ENCODE measurements around the gene LANCL3. TPM values are rescaled to one million over a fixed set of nuclear protein-coding genes. Genes with fewer than 3 reads are reported as not detected.

Gene LANCL3
- total and polyA plus RNA-seq, 2 experiments from 2014 or later = 0.28 to 0.87 TPM

DNA sequence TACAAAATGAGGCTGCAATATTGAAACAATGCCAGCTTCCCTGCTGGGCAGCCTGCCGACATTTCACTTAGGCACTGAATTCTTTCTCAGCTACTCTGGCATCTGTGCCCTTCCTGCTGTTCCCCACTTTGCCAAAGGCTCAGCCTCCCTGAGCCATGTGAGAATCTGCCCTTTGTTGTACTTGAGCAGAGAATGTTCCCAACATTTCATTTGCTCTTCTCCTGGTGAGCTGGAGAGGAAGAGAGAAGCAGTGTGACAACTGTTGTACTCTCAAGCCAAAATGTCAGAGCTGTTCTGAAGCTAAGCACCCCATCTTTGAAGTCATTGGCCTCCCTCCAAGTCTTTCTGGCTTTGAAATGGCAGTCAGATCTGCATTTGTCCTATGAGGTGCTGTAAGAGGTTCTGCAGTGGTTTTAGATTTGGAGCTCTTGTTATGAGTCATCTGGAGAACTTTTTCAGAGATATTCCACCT lies 32.5 kb downstream of the LANCL3 start:
- Histone ChIP-seq H4K20me1 (ENCODE audit: insufficient read depth, poor library complexity, severe bottlenecking) (no peaks in the 10 kb centered on the region), H3K4me2 (no peak overlapping the region), H3K36me3 (replicated peaks; ENCODE audit: insufficient read depth, low read depth) (no peaks in the 10 kb centered on the region), H3K79me2 (no peaks in the 10 kb centered on the region), H3K27ac (no peak overlapping the region), H3K9me2 (replicated peaks; ENCODE audit: insufficient read depth) (no peaks in the 10 kb centered on the region), H3K9me3 (ENCODE audit: low read depth) (no peaks in the 10 kb centered on the region), H3K4me3 (no peak overlapping the region), H3K27me3 (no peaks in the 10 kb centered on the region), H2AFZ (no peak overlapping the region), H3K4me1 (ENCODE audit: insufficient read depth) (no peaks in the 10 kb centered on the region)
- no peak for TF ChIP-seq EZH2phosphoT487 (IDR thresholded peaks at IDR 0.05; ENCODE audit: low read depth, severe bottlenecking, unreplicated experiment)
- no peak for TF ChIP-seq EZH2 (IDR thresholded peaks at IDR 0.05; ENCODE audit: borderline replicate concordance)
- TF ChIP-seq, protein P1, sequence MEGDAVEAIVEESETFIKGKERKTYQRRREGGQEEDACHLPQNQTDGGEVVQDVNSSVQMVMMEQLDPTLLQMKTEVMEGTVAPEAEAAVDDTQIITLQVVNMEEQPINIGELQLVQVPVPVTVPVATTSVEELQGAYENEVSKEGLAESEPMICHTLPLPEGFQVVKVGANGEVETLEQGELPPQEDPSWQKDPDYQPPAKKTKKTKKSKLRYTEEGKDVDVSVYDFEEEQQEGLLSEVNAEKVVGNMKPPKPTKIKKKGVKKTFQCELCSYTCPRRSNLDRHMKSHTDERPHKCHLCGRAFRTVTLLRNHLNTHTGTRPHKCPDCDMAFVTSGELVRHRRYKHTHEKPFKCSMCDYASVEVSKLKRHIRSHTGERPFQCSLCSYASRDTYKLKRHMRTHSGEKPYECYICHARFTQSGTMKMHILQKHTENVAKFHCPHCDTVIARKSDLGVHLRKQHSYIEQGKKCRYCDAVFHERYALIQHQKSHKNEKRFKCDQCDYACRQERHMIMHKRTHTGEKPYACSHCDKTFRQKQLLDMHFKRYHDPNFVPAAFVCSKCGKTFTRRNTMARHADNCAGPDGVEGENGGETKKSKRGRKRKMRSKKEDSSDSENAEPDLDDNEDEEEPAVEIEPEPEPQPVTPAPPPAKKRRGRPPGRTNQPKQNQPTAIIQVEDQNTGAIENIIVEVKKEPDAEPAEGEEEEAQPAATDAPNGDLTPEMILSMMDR (IDR thresholded peaks at IDR 0.05; ENCODE audit: poor library complexity) = no peak
- 85% methylated on average over 1 of the region's 1 CpG for WGBS (ENCODE audit: low lambda C conversion rate, missing lambda C conversion rate)
- DNase-seq (ENCODE audit: low spot score) = no peak

DNA sequence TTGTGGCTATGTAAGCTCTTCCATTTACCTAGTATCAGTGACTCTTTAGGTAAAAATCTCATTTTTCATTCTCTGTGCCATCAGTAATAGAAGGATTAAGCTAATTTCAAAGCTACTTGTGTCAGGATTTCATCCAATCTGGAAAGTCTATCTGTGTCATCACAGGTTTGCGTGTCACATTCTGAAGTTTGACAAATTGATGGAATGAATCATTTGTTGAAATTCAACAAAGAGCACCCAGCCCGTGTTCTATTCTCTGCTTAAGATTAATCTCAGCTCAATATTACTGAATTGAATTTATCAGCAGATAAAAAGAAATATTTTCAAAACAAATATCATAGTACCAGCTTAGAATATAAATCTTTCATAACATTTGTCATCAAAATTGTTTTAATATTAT lies 35.8 kb downstream of the LANCL3 start:
- no peak for TF ChIP-seq EZH2 (IDR thresholded peaks at IDR 0.05; ENCODE audit: borderline replicate concordance)
- TF ChIP-seq, protein P1 (IDR thresholded peaks at IDR 0.05; ENCODE audit: poor library complexity) = no peak
- no peak for TF ChIP-seq EZH2phosphoT487 (IDR thresholded peaks at IDR 0.05; ENCODE audit: low read depth, severe bottlenecking, unreplicated experiment)
- no peaks in the 10 kb centered on the region for H3K4me1 ChIP-seq (ENCODE audit: insufficient read depth)
- H3K9me2 ChIP-seq (replicated peaks; ENCODE audit: insufficient read depth) = no peaks in the 10 kb centered on the region
- no peaks in the 10 kb centered on the region for H3K27me3 ChIP-seq
- no peak for DNase-seq (ENCODE audit: low spot score)
- no peak overlapping the region for H3K4me3 ChIP-seq
- H3K9me3 ChIP-seq (ENCODE audit: low read depth) = no peaks in the 10 kb centered on the region
- 61% methylated on average over 2 of the region's 2 CpGs for WGBS (ENCODE audit: low lambda C conversion rate, missing lambda C conversion rate)
- no peaks in the 10 kb centered on the region for H3K79me2 ChIP-seq
- H3K4me2 ChIP-seq = no peak overlapping the region
- no peaks in the 10 kb centered on the region for H3K36me3 ChIP-seq (replicated peaks; ENCODE audit: insufficient read depth, low read depth)
- no peak overlapping the region for H3K27ac ChIP-seq
- no peaks in the 10 kb centered on the region for H4K20me1 ChIP-seq (ENCODE audit: insufficient read depth, poor library complexity, severe bottlenecking)
- H2AFZ ChIP-seq = no peak overlapping the region

DNA sequence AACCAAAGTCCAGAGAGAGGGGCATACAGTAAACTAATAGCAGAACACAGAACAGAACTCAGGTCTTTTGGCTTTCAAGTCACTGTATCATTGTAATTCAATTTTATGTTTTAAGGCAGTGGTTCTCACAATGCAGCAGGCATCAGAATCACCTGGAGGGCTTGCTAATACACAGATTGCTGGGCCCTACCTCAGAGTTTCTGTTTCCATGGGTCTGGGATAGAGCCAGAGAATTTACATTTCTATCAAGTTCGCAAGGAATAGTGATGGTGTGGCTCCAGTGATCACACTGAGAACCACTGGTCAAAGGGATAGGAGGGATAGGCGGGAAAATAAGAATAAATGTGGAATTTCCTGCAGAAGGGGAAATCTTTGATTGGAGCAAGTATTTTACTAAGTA lies 36.7 kb downstream of the LANCL3 start:
- no peak overlapping the region for H3K4me3 ChIP-seq
- no peaks in the 10 kb centered on the region for H3K27me3 ChIP-seq
- no peaks in the 10 kb centered on the region for H3K9me3 ChIP-seq (ENCODE audit: low read depth)
- no peaks in the 10 kb centered on the region for H3K9me2 ChIP-seq (replicated peaks; ENCODE audit: insufficient read depth)
- H2AFZ ChIP-seq = no peak overlapping the region
- WGBS (ENCODE audit: low lambda C conversion rate, missing lambda C conversion rate) = 40% methylated on average over 2 of the region's 2 CpGs
- no peak overlapping the region for H3K27ac ChIP-seq
- no peaks in the 10 kb centered on the region for H3K4me1 ChIP-seq (ENCODE audit: insufficient read depth)
- TF ChIP-seq EZH2 (IDR thresholded peaks at IDR 0.05; ENCODE audit: borderline replicate concordance) (no peak), EZH2phosphoT487 (IDR thresholded peaks at IDR 0.05; ENCODE audit: low read depth, severe bottlenecking, unreplicated experiment) (no peak)
- TF ChIP-seq, protein P1 (IDR thresholded peaks at IDR 0.05; ENCODE audit: poor library complexity) = no peak
- H3K36me3 ChIP-seq (replicated peaks; ENCODE audit: insufficient read depth, low read depth) = no peaks in the 10 kb centered on the region
- H4K20me1 ChIP-seq (ENCODE audit: insufficient read depth, poor library complexity, severe bottlenecking) = no peaks in the 10 kb centered on the region
- no peak overlapping the region for H3K4me2 ChIP-seq
- H3K79me2 ChIP-seq = no peaks in the 10 kb centered on the region
- no peak for DNase-seq (ENCODE audit: low spot score)

DNA sequence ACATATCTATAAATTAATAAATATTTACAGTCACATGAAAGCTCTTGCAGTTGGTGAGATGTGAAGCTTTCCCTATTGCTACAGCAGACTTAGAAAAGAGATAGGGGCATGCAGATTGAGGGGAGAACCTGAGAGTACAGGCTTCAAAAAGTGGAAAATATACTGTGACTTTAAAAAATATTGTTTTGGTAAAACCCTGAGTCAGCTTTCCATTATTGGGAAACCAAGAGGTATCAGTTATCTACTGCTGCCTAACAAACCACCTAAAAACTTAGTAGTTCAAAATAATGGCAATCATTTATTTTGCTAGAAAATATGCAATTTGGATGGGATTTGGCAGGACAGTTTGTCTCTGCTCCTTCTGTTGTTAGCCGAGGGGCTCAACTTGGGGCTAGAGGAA lies 38.3 kb downstream of the LANCL3 start:
- TF ChIP-seq, protein P1 (IDR thresholded peaks at IDR 0.05; ENCODE audit: poor library complexity) = no peak
- TF ChIP-seq EZH2 (IDR thresholded peaks at IDR 0.05; ENCODE audit: borderline replicate concordance) (no peak), EZH2phosphoT487 (IDR thresholded peaks at IDR 0.05; ENCODE audit: low read depth, severe bottlenecking, unreplicated experiment) (no peak)
- no peak overlapping the region for H3K4me2 ChIP-seq
- H4K20me1 ChIP-seq (ENCODE audit: insufficient read depth, poor library complexity, severe bottlenecking) = no peaks in the 10 kb centered on the region
- H3K27me3 ChIP-seq = no peaks in the 10 kb centered on the region
- H3K79me2 ChIP-seq = no peaks in the 10 kb centered on the region
- 90% methylated on average over 1 of the region's 1 CpG for WGBS (ENCODE audit: low lambda C conversion rate, missing lambda C conversion rate)
- no peak overlapping the region for H2AFZ ChIP-seq
- no peaks in the 10 kb centered on the region for H3K4me1 ChIP-seq (ENCODE audit: insufficient read depth)
- no peak for DNase-seq (ENCODE audit: low spot score)
- H3K9me2 ChIP-seq (replicated peaks; ENCODE audit: insufficient read depth) = no peaks in the 10 kb centered on the region
- H3K4me3 ChIP-seq = no peak overlapping the region
- no peak overlapping the region for H3K27ac ChIP-seq
- no peaks in the 10 kb centered on the region for H3K9me3 ChIP-seq (ENCODE audit: low read depth)
- no peaks in the 10 kb centered on the region for H3K36me3 ChIP-seq (replicated peaks; ENCODE audit: insufficient read depth, low read depth)

Data from hepatocyte (in vitro differentiated cells).